ENCODE measurements around the gene TYMP. TPM values are rescaled to one million over a fixed set of nuclear protein-coding genes. Genes with fewer than 3 reads are reported as not detected.
"Not testable (repeated sequence)": the region's sequence is repeated elsewhere in the genome, so short reads cannot be mapped to it uniquely, and the experiment has no call there.

Gene TYMP
- total RNA-seq, 4 donors from 2014 or later = 4.4 to 21.5 (median 15.6) TPM

- TF ChIP-seq POLR2A (IDR thresholded peaks at IDR 0.05) (no peak), CTCF (IDR thresholded peaks at IDR 0.05) (no peak)
- Histone ChIP-seq H3K36me3 (no peaks in the 10 kb centered on the region), H3K27ac (no peak overlapping the region), H3K27me3 (no peaks in the 10 kb centered on the region), H3K4me1 (no peaks in the 10 kb centered on the region), H3K9me3 (no peaks in the 10 kb centered on the region), H3K4me3 (no peak overlapping the region)
- intact Hi-C loops (cut with DNase I; ENCODE audit: low total_unique reads) = no loop called here
- DNase-seq = no peak
Measured at GRCh38 chr22:50522806-50523438, 6.9 kb downstream of the TYMP start.

- Histone ChIP-seq H3K4me3 (no peak overlapping the region), H3K27ac (no peak overlapping the region), H3K36me3 (no peaks in the 10 kb centered on the region), H3K27me3 (no peaks in the 10 kb centered on the region), H3K9me3 (no peaks in the 10 kb centered on the region), H3K4me1 (no peaks in the 10 kb centered on the region)
- DNase-seq = no peak
- TF ChIP-seq POLR2A (IDR thresholded peaks at IDR 0.05) = no peak
- intact Hi-C loops (cut with DNase I; ENCODE audit: low total_unique reads) = no loop called here
Measured at GRCh38 chr22:50522208-50522805, 7.5 kb downstream of the TYMP start.

GRCh38 chr22:50521710-50522109 lies 8.1 kb downstream of the TYMP start:
- Histone ChIP-seq H3K27ac (no peak overlapping the region), H3K9me3 (no peaks in the 10 kb centered on the region), H3K27me3 (no peaks in the 10 kb centered on the region), H3K4me3 (no peak overlapping the region), H3K36me3 (no peaks in the 10 kb centered on the region), H3K4me1 (no peaks in the 10 kb centered on the region)
- TF ChIP-seq POLR2A (IDR thresholded peaks at IDR 0.05) = no peak
- TF ChIP-seq CTCF (IDR thresholded peaks at IDR 0.05) = no peak
- no peak for DNase-seq
- intact Hi-C loops (cut with DNase I; ENCODE audit: low total_unique reads) = no loop called here

- H3K9me3 ChIP-seq = no peaks in the 10 kb centered on the region
- no peaks in the 10 kb centered on the region for H3K4me1 ChIP-seq
- H3K27me3 ChIP-seq = no peaks in the 10 kb centered on the region
- no peak overlapping the region for H3K27ac ChIP-seq
- no peaks in the 10 kb centered on the region for H3K36me3 ChIP-seq
- TF ChIP-seq CTCF (IDR thresholded peaks at IDR 0.05) = no peak
- no peak for TF ChIP-seq POLR2A (IDR thresholded peaks at IDR 0.05)
- intact Hi-C loops (cut with DNase I; ENCODE audit: low total_unique reads) = no loop called here
- DNase-seq = no peak
- H3K4me3 ChIP-seq = no peak overlapping the region
Measured at GRCh38 chr22:50520826-50521453, 8.9 kb downstream of the TYMP start.

- intact Hi-C loops (cut with DNase I; ENCODE audit: low total_unique reads); H3K27ac ChIP-seq; H3K9me3 ChIP-seq; DNase-seq; H3K4me1 ChIP-seq; H3K36me3 ChIP-seq; H3K27me3 ChIP-seq; H3K4me3 ChIP-seq: not testable (repeated sequence)
Measured at GRCh38 chr22:50520184-50520583, 9.6 kb downstream of the TYMP start.

- Histone ChIP-seq H3K4me1 (no peaks in the 10 kb centered on the region), H3K9me3 (no peaks in the 10 kb centered on the region), H3K36me3 (no peaks in the 10 kb centered on the region), H3K27ac (no peak overlapping the region), H3K4me3 (no peak overlapping the region), H3K27me3 (no peaks in the 10 kb centered on the region)
- DNase-seq = no peak
- intact Hi-C loops (cut with DNase I; ENCODE audit: low total_unique reads) = no loop called here
- TF ChIP-seq POLR2A (IDR thresholded peaks at IDR 0.05) (no peak), CTCF (IDR thresholded peaks at IDR 0.05) (no peak)
Measured at GRCh38 chr22:50519151-50519550, 10.7 kb downstream of the TYMP start.

All from uterus (tissue), 4 donors.